ENCODE results near the gene STIL.

The STIL gene

DNA sequence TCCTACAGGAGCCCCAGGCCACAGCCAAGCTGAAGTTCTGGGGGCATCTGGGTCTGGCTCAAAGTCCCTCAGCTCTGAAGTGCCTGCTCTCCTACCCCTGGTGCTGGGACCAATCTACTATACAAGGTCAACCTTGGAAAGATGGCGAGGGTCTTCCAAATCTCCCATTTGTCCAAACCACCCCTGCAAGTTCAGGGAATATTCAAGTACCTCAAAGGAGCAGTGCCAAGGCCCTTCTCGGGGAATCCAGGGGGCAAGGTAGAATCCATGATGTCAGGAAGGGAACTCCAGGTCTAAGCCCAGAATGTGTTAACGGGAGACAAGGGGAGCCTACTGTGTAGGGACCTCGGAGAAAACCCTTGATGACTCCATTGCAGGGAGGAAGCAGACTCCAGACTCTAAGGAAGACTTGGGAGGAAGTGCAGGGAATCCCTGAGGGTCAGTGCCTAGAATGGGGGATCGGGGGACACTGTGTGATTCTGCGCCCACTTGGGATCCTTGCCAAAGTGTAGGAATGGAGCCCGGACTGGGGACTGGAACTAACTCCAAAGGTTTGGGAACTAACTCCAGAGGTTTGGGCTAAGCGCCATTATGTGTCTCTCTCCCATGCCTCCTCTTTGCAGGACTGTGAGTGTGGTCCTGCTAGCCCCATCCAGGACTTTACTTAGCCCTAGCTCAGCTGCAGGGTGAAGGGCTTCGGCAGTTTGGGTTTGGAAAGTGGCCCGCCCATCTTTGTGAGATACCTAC, 90.6 kb downstream of the STIL start:
- H3K4me3 Mint-ChIP-seq: no peak overlapping the region
- no peaks in the 10 kb centered on the region for H3K9me3 Mint-ChIP-seq
- no peak overlapping the region for H3K27ac Mint-ChIP-seq
- no peaks in the 10 kb centered on the region for H3K36me3 Mint-ChIP-seq
- H3K4me1 Mint-ChIP-seq: peaks cover 6% of the 10 kb centered on the region
- no peak for ATAC-seq
- no peaks in the 10 kb centered on the region for H3K27me3 Mint-ChIP-seq

DNA sequence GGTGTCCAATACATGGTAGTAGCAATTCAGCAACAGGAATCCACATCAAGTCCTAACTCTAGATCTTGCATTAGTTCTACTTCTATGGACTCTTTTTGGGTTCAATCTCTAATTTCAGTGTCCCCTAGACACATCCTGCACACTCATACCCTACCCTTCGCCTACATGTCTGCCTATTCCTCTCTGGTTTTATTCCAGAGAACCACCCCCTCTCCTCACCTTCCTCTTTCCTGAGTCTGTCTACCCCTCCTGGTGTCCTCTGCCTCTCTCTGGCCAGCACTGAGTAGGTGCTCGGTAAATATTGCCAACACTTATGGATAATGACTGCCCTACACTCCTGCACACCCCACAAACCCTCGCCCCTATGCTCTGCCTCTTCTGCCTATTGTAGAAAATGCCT, 91.5 kb downstream of the STIL start:
- ATAC-seq: no peak

DNA sequence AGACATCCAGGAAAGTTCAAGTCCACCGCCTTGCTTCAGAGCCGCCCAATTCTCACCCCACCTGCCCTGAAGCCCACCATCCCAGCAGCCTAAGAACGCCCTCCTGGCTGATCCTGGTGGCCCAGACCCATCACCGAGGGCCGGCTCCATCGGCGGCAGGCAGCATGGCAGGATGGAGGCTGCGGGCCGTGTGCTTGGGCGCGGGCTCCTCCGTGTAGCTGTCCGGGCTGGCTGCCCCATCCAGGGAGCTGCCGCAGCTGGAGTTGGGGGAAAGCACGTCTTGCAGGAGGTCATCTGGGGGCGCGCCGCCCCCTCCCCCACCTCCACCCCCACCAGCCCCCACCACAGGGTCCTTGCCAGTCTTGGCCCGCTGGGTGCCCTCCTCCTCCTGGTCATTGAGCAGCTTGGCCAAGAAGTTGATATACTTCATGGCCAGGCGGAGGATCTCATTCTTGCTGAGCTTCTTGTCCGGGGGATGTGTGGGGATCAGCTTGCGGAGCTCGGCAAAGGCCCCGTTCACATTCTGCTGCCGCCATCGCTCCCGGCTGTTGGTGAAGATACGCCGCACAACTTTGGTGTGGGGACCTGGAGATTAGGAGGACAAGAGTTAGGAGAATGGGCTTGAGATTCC, 94.2 kb downstream of the STIL start:
- Mint-ChIP-seq H3K9me3 (no peaks in the 10 kb centered on the region), H3K4me3 (no peak overlapping the region), H3K27me3 (no peaks in the 10 kb centered on the region), H3K36me3 (no peaks in the 10 kb centered on the region), H3K4me1 (no peaks in the 10 kb centered on the region), H3K27ac (no peak overlapping the region)
- ATAC-seq: no peak

More for the DNA sequence above, 91.5 kb downstream of the STIL start:
- Mint-ChIP-seq H3K4me1 (peaks cover 6% of the 10 kb centered on the region), H3K4me3 (no peak overlapping the region), H3K27ac (no peak overlapping the region), H3K27me3 (no peaks in the 10 kb centered on the region), H3K36me3 (no peaks in the 10 kb centered on the region), H3K9me3 (no peaks in the 10 kb centered on the region)

DNA sequence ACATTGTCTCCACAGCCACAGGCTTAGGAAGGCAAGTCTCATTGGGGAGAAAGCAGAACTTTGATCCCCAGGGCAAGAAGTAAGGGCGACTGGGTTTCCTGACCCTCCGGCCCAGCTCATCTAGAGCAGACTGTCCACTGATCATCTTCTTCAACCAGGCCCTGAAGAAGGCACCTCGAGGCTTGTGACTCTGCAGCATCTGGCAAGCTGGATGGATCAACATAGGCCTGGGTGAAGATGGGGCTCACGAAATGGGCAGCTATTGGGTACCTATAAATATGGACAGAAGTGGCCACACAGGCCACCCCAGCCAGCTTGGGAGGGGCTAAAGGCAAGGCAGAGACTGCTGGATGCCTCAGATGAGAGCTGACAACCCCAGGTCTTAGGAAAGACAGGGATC, 94.9 kb downstream of the STIL start:
- H3K4me3 Mint-ChIP-seq: no peak overlapping the region
- no peaks in the 10 kb centered on the region for H3K36me3 Mint-ChIP-seq
- no peak overlapping the region for H3K27ac Mint-ChIP-seq
- H3K9me3 Mint-ChIP-seq: no peaks in the 10 kb centered on the region
- ATAC-seq: no peak
- no peaks in the 10 kb centered on the region for H3K27me3 Mint-ChIP-seq
- no peaks in the 10 kb centered on the region for H3K4me1 Mint-ChIP-seq

DNA sequence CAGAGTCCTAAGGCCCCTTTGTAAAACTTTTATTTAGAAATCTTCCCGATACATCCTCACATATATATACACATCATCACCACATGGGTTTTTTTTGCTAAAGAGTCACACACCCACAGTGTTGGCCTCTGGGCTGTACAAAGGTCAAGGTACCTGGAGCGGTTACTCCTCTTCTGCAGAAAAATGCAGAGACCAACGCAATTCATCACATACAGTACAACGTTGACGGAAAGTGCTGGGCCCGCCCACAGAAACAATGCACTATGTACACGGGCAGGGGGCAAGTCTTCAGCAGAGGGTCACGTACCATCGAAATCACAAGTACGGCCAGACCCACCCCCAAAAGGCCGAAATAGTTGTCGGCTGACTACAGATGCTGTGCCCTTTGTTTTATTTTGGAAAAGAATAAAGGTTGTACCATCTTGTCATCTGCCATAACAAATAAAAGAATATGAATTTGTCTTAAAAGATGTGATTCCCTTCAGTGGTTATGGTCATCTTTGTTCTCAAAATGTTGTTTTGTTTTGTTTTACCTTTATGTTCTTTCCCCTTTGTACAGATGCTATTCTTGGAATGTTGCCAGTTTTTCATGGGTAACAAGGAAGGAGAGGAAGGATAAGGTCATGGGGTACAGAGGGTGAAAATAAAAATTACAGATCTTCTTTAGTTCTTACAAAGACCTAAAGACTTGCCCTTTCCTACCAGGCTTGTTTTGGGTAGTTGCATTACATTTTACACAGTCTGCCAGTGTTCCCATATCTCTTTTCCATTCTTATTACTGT, 97.5 kb downstream of the STIL start:
- Mint-ChIP-seq H3K4me3 (no peak overlapping the region), H3K27ac (no peak overlapping the region), H3K4me1 (no peaks in the 10 kb centered on the region), H3K36me3 (no peaks in the 10 kb centered on the region), H3K27me3 (no peaks in the 10 kb centered on the region), H3K9me3 (no peaks in the 10 kb centered on the region)
- ATAC-seq: no peak

DNA sequence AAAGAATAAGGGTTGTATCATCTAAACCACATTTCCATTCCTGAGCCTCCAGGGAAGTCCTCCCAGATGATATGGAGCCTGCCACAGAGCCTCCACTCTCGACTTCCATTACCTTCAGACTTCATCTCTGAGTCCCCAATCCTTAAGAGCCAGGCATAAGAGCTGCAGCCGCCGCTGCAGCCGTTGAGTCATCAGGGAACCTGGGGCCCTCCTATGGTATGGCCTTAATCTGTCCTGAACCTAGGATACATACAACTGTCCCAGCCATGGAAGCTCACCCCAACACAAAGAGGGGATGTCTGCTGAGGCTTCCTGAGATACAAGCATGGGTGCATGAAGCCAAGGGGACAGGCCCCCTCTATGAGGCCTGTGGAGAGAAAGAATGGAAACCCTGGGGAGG, 98.2 kb downstream of the STIL start:
- Mint-ChIP-seq H3K9me3 (no peaks in the 10 kb centered on the region), H3K4me3 (no peak overlapping the region), H3K27me3 (peaks cover 3% of the 10 kb centered on the region), H3K4me1 (no peaks in the 10 kb centered on the region), H3K27ac (no peak overlapping the region), H3K36me3 (no peaks in the 10 kb centered on the region)
- no peak for ATAC-seq

DNA sequence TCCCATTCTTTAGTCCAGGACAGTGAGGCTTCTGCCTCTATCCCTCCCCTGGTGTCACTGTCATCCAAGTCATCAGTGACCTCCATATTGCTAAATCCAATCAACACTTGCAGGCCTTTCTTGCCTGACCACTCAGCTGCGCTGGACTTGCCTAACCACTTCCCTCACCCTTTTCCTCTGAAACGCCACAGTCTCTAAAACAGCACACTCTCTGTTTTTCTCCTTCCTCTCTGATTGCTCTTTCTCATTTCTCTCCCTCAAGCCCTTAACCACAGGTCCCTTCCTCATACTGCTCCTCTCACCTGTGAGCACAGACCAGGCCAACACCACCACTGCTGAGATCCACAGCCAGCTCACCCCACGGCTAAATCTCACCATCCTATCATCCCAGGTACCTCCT, 99.4 kb downstream of the STIL start:
- no peak overlapping the region for H3K27ac Mint-ChIP-seq
- ATAC-seq: no peak
- H3K27me3 Mint-ChIP-seq: peaks cover 9% of the 10 kb centered on the region
- no peaks in the 10 kb centered on the region for H3K36me3 Mint-ChIP-seq
- H3K4me1 Mint-ChIP-seq: no peaks in the 10 kb centered on the region
- H3K9me3 Mint-ChIP-seq: no peaks in the 10 kb centered on the region
- H3K4me3 Mint-ChIP-seq: no peak overlapping the region

DNA sequence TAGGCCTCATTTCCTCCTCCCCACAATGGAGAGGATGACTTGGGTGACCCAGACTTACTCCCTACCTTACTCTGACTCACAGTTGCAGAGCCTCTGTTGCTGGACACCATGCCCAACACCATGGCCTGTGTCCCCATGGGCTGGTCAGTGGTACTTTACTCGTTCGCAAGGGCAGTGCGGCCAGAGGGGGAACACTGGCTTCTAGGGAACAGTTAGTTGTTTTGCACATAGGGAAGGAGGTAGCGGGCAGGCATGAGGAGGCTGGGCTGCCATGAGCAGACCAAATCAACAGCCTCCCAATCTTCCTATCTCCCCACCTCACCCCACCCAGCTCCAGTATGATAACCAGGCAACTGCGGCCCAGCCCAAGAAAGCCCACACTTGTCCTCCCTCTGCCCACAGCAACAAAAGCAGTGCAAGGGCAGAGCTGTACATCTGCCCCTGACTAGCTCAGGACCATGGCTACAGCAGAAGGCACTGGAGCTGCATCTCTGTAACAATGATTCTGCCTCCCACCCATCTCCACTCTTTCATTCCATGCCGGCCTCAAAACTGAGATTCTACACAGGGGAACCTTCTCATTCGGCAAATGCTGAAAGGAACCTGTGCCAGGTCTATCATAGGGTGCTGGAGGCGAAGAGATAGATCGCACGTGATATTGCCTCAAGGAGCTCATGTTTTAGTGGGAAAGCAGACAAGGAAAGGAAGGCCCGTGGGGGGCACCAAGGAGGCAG, 100.5 kb downstream of the STIL start:
- Mint-ChIP-seq H3K4me3 (no peak overlapping the region), H3K27ac (no peak overlapping the region), H3K9me3 (no peaks in the 10 kb centered on the region), H3K27me3 (peaks cover 19% of the 10 kb centered on the region), H3K4me1 (no peaks in the 10 kb centered on the region), H3K36me3 (no peaks in the 10 kb centered on the region)
- ATAC-seq: no peak

DNA sequence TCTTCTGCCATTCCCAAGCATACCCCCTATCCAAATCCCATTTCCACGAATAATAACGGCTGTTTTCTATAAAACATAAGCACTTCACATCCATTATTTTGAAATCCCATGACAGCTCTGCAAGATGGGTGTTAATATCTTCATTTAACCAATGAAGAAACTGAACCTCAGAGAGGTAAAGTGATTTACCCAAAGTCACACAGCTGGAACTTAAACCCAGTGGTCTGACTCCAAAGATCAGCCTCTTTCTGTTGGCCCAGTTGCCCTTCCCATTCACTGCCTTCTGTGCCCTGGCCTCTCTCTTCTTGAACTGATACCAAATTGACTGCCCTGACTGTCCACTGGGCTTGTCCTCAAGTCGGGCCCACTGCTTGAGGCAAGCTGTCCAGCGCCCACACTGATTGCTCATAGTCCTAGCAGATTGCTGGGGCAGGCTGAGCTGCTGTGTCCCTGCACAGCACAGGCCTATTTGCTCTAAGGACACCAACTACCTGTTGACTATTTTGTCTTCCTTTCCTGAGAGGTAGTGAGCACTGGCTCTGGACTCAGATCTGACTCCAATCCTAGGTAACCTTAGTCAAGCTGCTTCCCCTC, 101.2 kb downstream of the STIL start:
- H3K4me3 Mint-ChIP-seq: no peak overlapping the region
- H3K27me3 Mint-ChIP-seq: peaks cover 21% of the 10 kb centered on the region
- ATAC-seq: no peak

DNA sequence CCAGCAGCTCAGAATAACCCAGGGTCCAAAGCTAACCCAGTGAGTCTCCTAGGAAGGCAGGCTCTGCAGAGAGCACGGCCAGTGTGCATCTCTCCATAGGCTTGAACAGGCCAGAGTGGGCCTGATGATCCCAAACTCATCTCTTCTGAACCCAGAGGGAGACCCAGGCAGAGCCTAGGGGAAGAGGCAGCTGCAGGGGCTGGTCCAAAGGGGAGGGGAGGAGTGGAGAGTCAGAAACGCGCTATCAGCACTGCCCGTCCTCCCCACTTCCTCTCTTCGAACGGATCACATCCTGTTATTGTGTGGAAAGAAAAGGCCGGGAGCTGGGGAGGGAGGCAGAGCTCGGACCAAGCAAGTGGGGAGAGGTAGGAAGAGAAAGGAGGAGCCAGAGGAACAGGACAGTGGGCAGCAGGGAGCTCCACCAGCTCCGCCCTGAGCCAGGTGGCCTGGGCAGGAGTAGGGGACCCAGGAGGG, 102.1 kb downstream of the STIL start:
- H3K36me3 Mint-ChIP-seq: no peaks in the 10 kb centered on the region
- no peaks in the 10 kb centered on the region for H3K4me1 Mint-ChIP-seq
- no peak overlapping the region for H3K27ac Mint-ChIP-seq
- H3K27me3 Mint-ChIP-seq: peaks cover 21% of the 10 kb centered on the region
- no peak overlapping the region for H3K4me3 Mint-ChIP-seq
- H3K9me3 Mint-ChIP-seq: no peaks in the 10 kb centered on the region
- ATAC-seq: peak; percentile 3

More for the DNA sequence above, 101.2 kb downstream of the STIL start:
- Mint-ChIP-seq H3K27ac (no peak overlapping the region), H3K4me1 (no peaks in the 10 kb centered on the region), H3K9me3 (no peaks in the 10 kb centered on the region), H3K36me3 (no peaks in the 10 kb centered on the region)

DNA sequence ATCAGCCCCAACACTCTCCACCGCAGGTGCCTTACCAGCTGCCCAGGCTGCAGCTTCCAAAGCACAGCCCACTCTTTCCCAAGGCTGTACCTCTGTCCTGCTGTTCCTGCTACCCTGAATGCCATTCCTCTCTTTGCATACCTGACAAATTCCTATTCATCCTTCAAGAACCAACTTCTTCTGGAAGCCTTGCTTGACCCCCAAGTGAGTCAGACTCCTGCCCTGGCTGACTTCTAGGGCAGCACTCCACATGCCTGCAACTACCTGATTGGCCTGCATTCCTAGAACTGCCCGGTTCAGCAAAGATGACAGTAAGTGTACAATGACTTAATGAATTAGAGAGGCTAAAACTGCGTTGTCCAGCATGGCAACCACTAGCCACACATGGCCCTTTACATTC, 103.3 kb downstream of the STIL start:
- Mint-ChIP-seq H3K27ac (no peak overlapping the region), H3K4me3 (no peak overlapping the region), H3K4me1 (no peaks in the 10 kb centered on the region), H3K36me3 (no peaks in the 10 kb centered on the region), H3K27me3 (peaks cover 21% of the 10 kb centered on the region), H3K9me3 (no peaks in the 10 kb centered on the region)
- no peak for ATAC-seq

DNA sequence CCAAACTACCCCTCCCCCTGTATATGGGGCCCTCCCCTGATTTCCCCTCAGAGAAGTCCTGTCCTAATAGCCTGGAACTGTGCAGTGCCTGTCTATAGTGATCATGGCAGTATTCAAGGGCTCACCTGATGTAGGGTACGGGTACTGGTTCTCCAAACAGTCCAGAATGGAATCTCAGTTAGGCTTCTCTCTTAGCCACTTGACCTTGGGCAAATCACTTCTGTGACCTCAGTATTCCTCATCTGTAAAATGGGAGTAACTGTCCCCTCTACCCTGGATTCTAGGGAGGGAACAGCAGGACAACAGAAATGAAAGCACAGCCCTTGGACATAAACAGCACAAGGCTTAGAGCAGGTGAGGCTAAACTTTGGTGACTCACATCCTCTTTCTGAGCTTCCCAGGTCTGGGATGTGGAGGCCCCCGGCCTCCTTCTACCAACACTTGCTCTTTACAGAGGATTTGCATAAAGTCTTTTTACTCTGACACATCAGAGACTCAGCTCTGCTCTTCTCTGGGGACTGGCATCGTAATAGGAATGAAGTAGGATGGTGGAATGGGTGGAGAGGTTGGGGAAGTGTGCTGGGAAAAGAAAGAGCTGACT, 104.1 kb downstream of the STIL start:
- H3K4me3 Mint-ChIP-seq: no peak overlapping the region
- H3K9me3 Mint-ChIP-seq: no peaks in the 10 kb centered on the region
- H3K36me3 Mint-ChIP-seq: no peaks in the 10 kb centered on the region
- H3K27me3 Mint-ChIP-seq: peaks cover 23% of the 10 kb centered on the region
- no peaks in the 10 kb centered on the region for H3K4me1 Mint-ChIP-seq
- H3K27ac Mint-ChIP-seq: no peak overlapping the region
- ATAC-seq: no peak

DNA sequence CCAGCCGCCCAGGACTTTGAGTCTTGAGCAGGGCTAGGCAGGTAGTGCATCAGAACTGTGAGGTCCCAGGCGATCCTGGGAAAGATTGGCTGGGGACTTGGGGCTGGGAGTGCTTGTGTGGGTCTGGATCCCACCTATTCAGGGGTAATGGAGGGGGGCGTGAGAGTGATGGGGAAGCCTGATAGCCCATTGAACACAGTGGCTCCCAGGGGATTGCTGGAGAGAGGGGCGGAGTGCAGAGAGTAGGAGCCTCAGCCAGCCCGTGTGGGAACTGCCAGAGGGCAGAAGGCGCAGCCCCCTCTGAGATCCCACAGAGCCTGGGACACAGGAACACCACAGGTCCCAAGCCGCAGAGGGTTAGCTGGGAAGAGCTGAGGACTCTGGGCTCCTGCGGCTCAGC, 104.9 kb downstream of the STIL start:
- Mint-ChIP-seq H3K36me3 (no peaks in the 10 kb centered on the region), H3K9me3 (no peaks in the 10 kb centered on the region), H3K27ac (no peak overlapping the region), H3K4me3 (no peak overlapping the region), H3K27me3 (peaks cover 31% of the 10 kb centered on the region), H3K4me1 (no peaks in the 10 kb centered on the region)
- no peak for ATAC-seq

DNA sequence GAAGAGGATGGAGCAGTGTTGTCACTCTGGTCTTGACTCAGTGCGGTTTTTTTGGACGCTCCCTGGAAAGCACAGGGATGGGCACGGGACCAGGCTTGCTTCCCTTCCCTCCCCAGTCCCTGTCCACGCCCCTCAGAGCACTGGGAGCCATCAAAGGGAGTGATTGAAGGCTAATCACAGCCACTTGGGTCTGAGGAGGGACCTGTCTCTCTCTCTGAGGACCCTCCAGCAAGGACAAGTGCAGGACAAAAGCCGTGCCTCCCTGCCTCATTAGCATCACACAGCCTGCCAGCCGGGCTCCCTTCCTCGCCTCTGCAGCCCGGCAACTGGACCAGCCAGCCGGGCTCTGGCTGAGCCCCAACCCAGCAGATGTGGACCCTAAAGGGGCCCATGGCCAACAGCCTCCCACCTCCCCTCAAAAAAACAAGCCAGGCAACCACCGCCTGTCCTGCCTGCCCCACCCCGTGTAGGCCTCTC, 105.5 kb downstream of the STIL start:
- Mint-ChIP-seq H3K27ac (no peak overlapping the region), H3K4me3 (no peak overlapping the region), H3K9me3 (no peaks in the 10 kb centered on the region), H3K4me1 (peaks cover 1% of the 10 kb centered on the region), H3K27me3 (peaks cover 37% of the 10 kb centered on the region), H3K36me3 (no peaks in the 10 kb centered on the region)
- ATAC-seq: no peak

Measured in stimulated activated memory B cell treated with anti-CD40 and anti-IgM and Interleukin-4, amounts not matched to agents 10 μg/mL and 1 μg/mL and 100 μg/mL, for 72 hours (primary cell).